K562 (cell line): ENCODE results near the gene ZNF2. TPM values are rescaled to one million over a fixed set of nuclear protein-coding genes. Genes with fewer than 3 reads are reported as not detected.

Experiments used
- CHD2 ChIP-seq: IDR thresholded peaks from 2 replicates; pipeline ENCODE4 v1.6.1; 2011; ENCODE audit warnings: low read depth, low read length
- HNRNPH1 ChIP-seq: fragments of 200-400 bp; formaldehyde crosslinking; optimal IDR thresholded peaks from 2 replicates; pipeline ENCODE3; 2017; ENCODE audit warnings: low read depth, mild to moderate bottlenecking, low read length, moderate library complexity
- KAT2B ChIP-seq: IDR thresholded peaks from one replicate; pipeline ENCODE4 v1.6.1; 2012; ENCODE audit warnings: low read depth, mild to moderate bottlenecking, control low read depth, inconsistent platforms, low read length, moderate library complexity
- L3MBTL2 ChIP-seq: fragments of 450-650 bp; IDR thresholded peaks from 2 replicates; pipeline ENCODE4 v1.6.1; 2016; ENCODE audit warnings: mild to moderate bottlenecking, moderate library complexity
- MCM3 ChIP-seq: fragments of 450-650 bp; IDR thresholded peaks from 2 replicates; pipeline ENCODE4 v1.6.1; 2016
- NFXL1 ChIP-seq: fragments of 450-650 bp; formaldehyde crosslinking; IDR thresholded peaks from 2 replicates; pipeline ENCODE4 v1.4.0; 2021; ENCODE audit warnings: mild to moderate bottlenecking
- RBM15 ChIP-seq: fragments of 200-400 bp; formaldehyde crosslinking; IDR thresholded peaks from 2 replicates; pipeline ENCODE4 v1.6.1; 2018; ENCODE audit warnings: mild to moderate bottlenecking, low read length, moderate library complexity; ENCODE audit not compliant: insufficient read depth
- RBM39 ChIP-seq: fragments of 200-400 bp; formaldehyde crosslinking; optimal IDR thresholded peaks from 2 replicates; pipeline ENCODE3; 2018; ENCODE audit warnings: low read depth, low read length
- SETDB1 ChIP-seq: IDR thresholded peaks from one replicate; pipeline ENCODE4 v1.6.1; 2012; ENCODE audit warnings: low read length, control low read depth, inconsistent platforms
- TCF7 ChIP-seq: sonication (generic); IDR thresholded peaks from 2 replicates; pipeline ENCODE4 v1.6.1; 2016; ENCODE audit warnings: antibody characterized with exemption, borderline replicate concordance
- ZNF133 ChIP-seq: fragments of 250-450 bp; sonication (Bioruptor Pico); IDR thresholded peaks from 2 replicates; pipeline ENCODE4 v1.4.0; 2020; ENCODE audit warnings: mild to moderate bottlenecking
- ZNF384 ChIP-seq: IDR thresholded peaks from 2 replicates; pipeline ENCODE4 v1.6.1; 2012; ENCODE audit warnings: low read depth, low read length, improper control_type of control experiment
- ZNF586 ChIP-seq: fragments of 450-650 bp; formaldehyde crosslinking; conservative IDR thresholded peaks from 2 replicates; pipeline ENCODE4 v1.4.0; 2020; ENCODE audit warnings: mild to moderate bottlenecking, moderate library complexity
- polyA plus RNA-seq, 8 experiments: library from polyadenylated mRNA; depleted of rRNA in 4 of 8; stranded (reverse) in 5 of 8; unstranded in 3 of 8; fragments of >200 nt; fragmentation: Nextera tagmentation in 2 of 8; fragmentation: Illumina TruSeq in 1 of 8; extraction: Ambion mirVana in 2 of 8; extraction: Trizol in 1 of 8; gene quantifications; 2 replicates each; pipeline versions ENCODE4 v1.2.1 to v1.2.3, GENCODE V29; 2011 to 2014; ENCODE audit warnings: inconsistent platforms in 1 of 8, missing spikeins in 1 of 8
- total RNA-seq, 7 experiments: library from RNA; depleted of rRNA in 6 of 7; stranded (reverse); fragments of >200 nt in 6 of 7; fragmentation: Illumina TruSeq in 2 of 7; extraction: Trizol in 2 of 7; gene quantifications; 2 replicates each; pipeline versions ENCODE4 v1.2.1 to v1.2.3, GENCODE V29; 2011 to 2021; ENCODE audit warnings: low replicate concordance in 1 of 7
- TF ChIP-seq, protein P1 (sequence below): IDR thresholded peaks from 3 replicates; pipeline ENCODE4 v1.6.1; 2011; ENCODE audit warnings: borderline replicate concordance, mild to moderate bottlenecking, moderate library complexity; ENCODE audit not compliant: insufficient read length; ENCODE audit errors: extremely low read depth
- TF ChIP-seq, protein P2 (sequence below), 2 experiments: fragments of 200-800 bp in 1 of 2; sonication (Bioruptor generic) in 1 of 2; sonication (generic) in 1 of 2; formaldehyde crosslinking in 1 of 2; IDR thresholded peaks in 1 of 2; conservative IDR thresholded peaks in 1 of 2; 2 replicates each; pipeline versions ENCODE4 v1.5.0 to v1.6.1; 2016 to 2020; ENCODE audit warnings: missing compliant biosample characterization in 1 of 2, missing genetic modification characterization in 1 of 2, missing genetic modification reagents in 1 of 2
- TF ChIP-seq, protein P3 (sequence below): IDR thresholded peaks from 2 replicates; pipeline ENCODE4 v1.6.1; 2011; ENCODE audit warnings: borderline replicate concordance, low read depth, mild to moderate bottlenecking, moderate library complexity, low read length; ENCODE audit not compliant: insufficient read depth, poor library complexity, severe bottlenecking
- TF ChIP-seq, protein P4 (sequence below): fragments of 250-450 bp; sonication (Bioruptor Pico); IDR thresholded peaks from 2 replicates; pipeline ENCODE4 v1.8.0; 2022; ENCODE audit warnings: moderate library complexity, mild to moderate bottlenecking, inconsistent platforms
- TF ChIP-seq, protein P5 (sequence below): fragments of 450-650 bp; IDR thresholded peaks from 2 replicates; pipeline ENCODE4 v1.6.1; 2016; ENCODE audit warnings: missing biosample characterization, missing genetic modification characterization

The ZNF2 gene
- total and polyA plus RNA-seq, 9 of the 15 experiments (the other 6 are each of a cell fraction or from before 2014, with no cell fraction given) = 1.6 to 4.5 (median 3.4) TPM

DNA sequence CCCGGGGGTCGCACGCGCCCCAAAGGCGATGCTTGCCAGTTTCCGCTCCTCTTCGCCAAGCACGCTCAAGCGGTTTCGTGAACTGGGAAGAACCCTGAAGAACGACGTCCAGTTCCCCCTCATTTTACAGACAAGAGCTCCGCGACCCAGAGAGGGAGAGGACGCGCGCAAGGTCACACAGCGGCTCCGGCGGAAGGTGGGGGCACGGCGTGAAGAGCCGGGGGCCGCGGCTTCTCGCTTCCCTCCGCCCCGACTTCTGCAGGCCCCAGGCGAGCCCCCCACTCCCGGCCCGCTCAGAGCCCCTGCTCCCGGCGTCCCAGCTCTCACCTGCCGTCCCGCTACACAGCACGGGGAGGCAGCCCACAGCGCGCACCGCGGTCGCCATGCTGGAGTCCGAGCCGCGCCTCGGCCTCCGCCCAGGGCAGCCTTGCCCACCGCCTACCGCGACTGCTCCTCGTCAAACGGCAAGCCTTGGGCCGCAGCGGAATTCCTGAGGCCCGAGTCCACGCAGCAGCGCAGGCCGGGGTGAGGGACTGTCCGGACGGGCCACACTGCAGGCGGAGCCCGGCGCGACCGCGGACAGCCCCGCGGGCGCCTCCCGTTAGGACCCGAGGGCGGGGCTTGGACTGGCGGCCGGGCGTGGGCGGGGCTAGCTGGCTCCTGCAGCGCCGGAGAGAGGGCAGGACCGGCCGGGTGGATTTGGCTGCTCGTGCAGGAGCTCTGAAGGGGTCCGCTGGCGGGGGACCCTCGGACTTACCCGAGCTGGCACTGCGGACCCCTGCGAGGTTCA is 44.0 kb upstream of the ZNF2 start, which contains the start of gene MRPS5 (continued):
- no peak for TF ChIP-seq MCM3
- TF ChIP-seq TCF7 = no peak
- peak; percentile 66 for TF ChIP-seq L3MBTL2
- TF ChIP-seq ZNF133 (CRISPR knock-in tag) = no peak
- TF ChIP-seq ZNF586 (CRISPR knock-in tag) = no peak
- TF ChIP-seq KAT2B = no peak
- no peak for TF ChIP-seq RBM15
- TF ChIP-seq SETDB1 = no peak
- TF ChIP-seq, protein P1, sequence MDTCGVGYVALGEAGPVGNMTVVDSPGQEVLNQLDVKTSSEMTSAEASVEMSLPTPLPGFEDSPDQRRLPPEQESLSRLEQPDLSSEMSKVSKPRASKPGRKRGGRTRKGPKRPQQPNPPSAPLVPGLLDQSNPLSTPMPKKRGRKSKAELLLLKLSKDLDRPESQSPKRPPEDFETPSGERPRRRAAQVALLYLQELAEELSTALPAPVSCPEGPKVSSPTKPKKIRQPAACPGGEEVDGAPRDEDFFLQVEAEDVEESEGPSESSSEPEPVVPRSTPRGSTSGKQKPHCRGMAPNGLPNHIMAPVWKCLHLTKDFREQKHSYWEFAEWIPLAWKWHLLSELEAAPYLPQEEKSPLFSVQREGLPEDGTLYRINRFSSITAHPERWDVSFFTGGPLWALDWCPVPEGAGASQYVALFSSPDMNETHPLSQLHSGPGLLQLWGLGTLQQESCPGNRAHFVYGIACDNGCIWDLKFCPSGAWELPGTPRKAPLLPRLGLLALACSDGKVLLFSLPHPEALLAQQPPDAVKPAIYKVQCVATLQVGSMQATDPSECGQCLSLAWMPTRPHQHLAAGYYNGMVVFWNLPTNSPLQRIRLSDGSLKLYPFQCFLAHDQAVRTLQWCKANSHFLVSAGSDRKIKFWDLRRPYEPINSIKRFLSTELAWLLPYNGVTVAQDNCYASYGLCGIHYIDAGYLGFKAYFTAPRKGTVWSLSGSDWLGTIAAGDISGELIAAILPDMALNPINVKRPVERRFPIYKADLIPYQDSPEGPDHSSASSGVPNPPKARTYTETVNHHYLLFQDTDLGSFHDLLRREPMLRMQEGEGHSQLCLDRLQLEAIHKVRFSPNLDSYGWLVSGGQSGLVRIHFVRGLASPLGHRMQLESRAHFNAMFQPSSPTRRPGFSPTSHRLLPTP = no peak
- TF ChIP-seq, protein P2, sequence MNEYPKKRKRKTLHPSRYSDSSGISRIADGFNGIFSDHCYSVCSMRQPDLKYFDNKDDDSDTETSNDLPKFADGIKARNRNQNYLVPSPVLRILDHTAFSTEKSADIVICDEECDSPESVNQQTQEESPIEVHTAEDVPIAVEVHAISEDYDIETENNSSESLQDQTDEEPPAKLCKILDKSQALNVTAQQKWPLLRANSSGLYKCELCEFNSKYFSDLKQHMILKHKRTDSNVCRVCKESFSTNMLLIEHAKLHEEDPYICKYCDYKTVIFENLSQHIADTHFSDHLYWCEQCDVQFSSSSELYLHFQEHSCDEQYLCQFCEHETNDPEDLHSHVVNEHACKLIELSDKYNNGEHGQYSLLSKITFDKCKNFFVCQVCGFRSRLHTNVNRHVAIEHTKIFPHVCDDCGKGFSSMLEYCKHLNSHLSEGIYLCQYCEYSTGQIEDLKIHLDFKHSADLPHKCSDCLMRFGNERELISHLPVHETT (CRISPR knock-in tag; conservative IDR thresholded peaks at IDR 0.05 in 1 of 2, IDR thresholded peaks at IDR 0.05 in 1 of 2) = peak in 1 of 2 experiments; percentile 60; a peak in 2 of 4 replicates
- TF ChIP-seq, protein P3, sequence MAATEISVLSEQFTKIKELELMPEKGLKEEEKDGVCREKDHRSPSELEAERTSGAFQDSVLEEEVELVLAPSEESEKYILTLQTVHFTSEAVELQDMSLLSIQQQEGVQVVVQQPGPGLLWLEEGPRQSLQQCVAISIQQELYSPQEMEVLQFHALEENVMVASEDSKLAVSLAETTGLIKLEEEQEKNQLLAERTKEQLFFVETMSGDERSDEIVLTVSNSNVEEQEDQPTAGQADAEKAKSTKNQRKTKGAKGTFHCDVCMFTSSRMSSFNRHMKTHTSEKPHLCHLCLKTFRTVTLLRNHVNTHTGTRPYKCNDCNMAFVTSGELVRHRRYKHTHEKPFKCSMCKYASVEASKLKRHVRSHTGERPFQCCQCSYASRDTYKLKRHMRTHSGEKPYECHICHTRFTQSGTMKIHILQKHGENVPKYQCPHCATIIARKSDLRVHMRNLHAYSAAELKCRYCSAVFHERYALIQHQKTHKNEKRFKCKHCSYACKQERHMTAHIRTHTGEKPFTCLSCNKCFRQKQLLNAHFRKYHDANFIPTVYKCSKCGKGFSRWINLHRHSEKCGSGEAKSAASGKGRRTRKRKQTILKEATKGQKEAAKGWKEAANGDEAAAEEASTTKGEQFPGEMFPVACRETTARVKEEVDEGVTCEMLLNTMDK = no peak
- no peak for TF ChIP-seq NFXL1 (CRISPR knock-in tag)
- no peak for TF ChIP-seq ZNF384
- no peak for TF ChIP-seq CHD2
- TF ChIP-seq, protein P4, sequence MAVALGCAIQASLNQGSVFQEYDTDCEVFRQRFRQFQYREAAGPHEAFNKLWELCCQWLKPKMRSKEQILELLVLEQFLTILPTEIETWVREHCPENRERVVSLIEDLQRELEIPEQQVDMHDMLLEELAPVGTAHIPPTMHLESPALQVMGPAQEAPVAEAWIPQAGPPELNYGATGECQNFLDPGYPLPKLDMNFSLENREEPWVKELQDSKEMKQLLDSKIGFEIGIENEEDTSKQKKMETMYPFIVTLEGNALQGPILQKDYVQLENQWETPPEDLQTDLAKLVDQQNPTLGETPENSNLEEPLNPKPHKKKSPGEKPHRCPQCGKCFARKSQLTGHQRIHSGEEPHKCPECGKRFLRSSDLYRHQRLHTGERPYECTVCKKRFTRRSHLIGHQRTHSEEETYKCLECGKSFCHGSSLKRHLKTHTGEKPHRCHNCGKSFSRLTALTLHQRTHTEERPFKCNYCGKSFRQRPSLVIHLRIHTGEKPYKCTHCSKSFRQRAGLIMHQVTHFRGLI (CRISPR knock-in tag) = no peak
- TF ChIP-seq RBM39 = no peak
- TF ChIP-seq, protein P5, sequence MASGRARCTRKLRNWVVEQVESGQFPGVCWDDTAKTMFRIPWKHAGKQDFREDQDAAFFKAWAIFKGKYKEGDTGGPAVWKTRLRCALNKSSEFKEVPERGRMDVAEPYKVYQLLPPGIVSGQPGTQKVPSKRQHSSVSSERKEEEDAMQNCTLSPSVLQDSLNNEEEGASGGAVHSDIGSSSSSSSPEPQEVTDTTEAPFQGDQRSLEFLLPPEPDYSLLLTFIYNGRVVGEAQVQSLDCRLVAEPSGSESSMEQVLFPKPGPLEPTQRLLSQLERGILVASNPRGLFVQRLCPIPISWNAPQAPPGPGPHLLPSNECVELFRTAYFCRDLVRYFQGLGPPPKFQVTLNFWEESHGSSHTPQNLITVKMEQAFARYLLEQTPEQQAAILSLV = no peak
- no peak for TF ChIP-seq HNRNPH1
